NAMALWA (cell line): Measurements from ENCODE around the gene BTBD19.
"Not testable (repeated sequence)": the region's sequence is repeated elsewhere in the genome, so short reads cannot be mapped to it uniquely, and the experiment has no call there.

ENCODE experiments used
- DNase-seq: peaks from one replicate; pipeline ENCODE4 v3.0.0-alpha.2; 2015; ENCODE audit warnings: low spot score

Gene BTBD19

GRCh38 chr1:44808063-44808937 is at the start of gene BTBD19:
Gene BTBD19, plus strand, starts transcription at chr1:44808523. Its CDS starts 298 bp downstream, at chr1:44808821.
- no peak for DNase-seq

DNA sequence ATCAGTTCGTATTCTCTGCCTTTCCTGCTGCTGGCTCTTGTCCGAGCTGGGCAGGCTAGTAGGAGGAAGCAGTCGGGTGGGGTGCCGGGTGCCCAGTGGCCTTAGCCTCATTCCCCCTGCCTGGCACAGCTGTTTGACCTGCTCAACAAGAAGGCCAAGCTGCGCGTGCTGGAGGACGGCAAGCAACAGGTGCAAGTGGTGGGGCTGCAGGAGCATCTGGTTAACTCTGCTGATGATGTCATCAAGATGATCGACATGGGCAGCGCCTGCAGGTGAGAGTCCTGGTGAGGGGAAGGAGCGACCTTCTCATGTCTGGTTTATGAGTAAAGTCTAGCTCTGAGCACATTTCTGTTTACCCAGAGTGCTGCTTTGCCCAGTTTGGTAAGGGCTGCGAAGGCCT is 49.2 kb upstream of the BTBD19 start:
- DNase-seq = no peak

DNA sequence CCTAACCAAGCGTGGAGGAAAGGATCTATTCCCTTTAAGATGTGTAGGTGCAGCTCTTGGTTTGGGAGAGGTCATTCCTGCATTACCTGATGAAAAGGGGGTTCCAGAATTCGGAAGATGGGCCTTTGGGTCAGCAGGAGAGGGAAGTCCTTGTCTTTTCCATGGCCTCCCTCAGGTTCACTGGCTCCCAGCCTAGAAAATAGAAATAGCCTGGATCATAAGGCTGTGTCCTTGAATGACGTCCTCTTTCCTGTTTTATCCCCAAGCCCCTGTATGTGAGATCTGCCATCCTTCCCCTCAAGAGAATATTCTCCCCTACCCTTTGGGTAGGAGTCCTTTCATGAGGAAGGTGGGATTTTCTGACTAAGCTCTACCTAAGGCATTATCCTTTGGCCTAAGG is 47.4 kb upstream of the BTBD19 start:
- no peak for DNase-seq

DNA sequence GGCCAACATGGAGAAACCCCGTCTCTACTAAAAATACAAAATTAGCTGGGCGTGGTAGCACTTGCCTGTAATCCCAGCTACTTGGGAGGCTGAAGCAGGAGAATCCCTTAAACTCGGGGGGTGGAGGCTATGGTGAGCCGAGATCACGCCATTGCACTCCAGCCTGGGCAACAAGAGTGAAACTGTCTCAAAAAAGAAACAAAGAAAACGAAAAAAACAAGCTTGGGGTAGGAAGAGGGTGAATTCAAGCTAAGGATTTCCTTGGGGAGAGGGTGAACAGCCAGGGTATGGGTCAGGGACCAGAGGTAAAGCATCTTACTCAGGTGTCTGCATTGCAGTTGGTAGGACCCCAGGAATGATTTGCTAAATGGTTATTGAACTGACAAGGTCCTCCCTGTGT is 41.9 kb upstream of the BTBD19 start:
- DNase-seq = not testable (repeated sequence)

- peak; percentile 95 for DNase-seq
Observed at GRCh38 chr1:44775078-44775929, 33.0 kb upstream of the BTBD19 start, which contains the start of gene RPS8. Gene RPS8, plus strand, starts transcription at chr1:44775540. Its CDS starts 57 bp downstream, at chr1:44775597.

DNA sequence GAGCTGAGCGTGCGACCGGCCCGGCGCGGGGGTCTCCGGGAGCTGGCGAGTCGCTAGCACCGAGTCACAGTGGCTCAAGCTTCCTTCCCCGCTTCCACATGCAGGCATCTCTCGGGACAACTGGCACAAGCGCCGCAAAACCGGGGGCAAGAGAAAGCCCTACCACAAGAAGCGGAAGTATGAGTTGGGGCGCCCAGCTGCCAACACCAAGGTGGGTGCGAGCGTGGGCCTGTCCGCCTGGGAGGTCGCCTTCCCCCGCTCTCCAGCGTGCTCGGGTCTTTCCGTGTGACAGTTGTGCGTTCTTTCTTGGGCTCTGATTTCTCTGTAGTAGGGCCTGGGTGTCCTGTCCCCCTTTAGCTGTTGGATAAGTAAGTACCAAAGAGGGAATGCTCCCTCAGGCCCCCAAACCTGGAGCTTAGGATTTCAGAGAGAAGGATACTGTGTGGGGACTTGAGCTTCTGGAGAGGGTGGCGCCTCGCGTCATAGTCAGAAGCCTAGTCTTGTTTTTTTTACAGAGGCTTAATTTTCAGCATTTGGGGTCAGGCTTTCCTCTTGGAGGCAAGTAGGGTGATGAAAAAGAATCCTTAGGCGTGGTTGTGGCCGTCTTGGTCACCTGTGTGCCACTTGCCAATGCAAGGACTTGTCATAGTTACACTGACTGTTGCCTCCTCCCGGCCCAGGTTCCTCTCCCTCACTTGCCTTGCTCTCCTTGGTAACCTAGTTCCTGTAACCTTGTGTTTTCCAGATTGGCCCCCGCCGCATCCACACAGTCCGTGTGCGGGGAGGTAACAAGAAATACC is 32.2 kb upstream of the BTBD19 start:
- DNase-seq = peak; percentile 54

- DNase-seq = no peak
Observed at GRCh38 chr1:44776730-44777068, 31.6 kb upstream of the BTBD19 start.

DNA sequence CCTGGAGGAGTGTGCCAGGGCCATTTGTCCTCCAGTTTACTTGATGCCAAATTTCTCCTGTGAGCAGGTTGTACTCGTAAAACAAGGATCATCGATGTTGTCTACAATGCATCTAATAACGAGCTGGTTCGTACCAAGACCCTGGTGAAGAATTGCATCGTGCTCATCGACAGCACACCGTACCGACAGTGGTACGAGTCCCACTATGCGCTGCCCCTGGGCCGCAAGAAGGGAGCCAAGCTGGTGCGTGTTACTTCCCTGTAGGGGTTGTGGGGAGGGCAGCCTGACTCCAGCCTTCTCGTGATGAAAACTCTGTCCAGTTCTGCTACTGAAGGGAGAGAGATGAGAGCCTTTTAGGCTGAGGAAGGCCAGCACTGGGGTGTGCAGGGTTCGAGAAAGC is 30.8 kb upstream of the BTBD19 start:
- no peak for DNase-seq

DNA sequence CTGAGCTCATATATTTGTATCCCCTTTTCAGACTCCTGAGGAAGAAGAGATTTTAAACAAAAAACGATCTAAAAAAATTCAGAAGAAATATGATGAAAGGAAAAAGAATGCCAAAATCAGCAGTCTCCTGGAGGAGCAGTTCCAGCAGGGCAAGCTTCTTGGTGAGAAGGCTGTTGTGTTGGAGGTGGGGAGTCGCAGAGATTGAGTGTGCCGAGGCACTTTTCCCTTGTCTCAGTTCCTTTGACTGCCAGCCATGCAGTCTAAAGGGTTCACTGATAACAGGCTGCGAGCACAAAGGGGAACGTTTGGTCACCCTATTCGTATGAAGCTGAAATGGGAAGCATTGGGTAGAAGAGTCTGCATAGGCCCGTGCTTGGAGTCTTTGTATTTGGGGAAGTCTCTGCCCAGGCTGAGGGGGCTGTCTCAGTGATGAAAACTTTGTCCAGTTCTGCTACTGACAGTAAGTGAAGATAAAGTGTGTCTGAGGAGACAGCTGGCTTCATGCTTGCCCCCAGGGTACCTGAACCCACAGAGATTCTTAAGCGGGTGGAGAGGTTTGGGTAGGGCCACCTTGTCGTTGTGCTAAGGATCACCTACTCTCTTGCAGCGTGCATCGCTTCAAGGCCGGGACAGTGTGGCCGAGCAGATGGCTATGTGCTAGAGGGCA is 30.2 kb upstream of the BTBD19 start:
- no peak for DNase-seq

- DNase-seq = peak; percentile 13
Observed at GRCh38 chr1:44778705-44779576, 29.4 kb upstream of the BTBD19 start.

DNA sequence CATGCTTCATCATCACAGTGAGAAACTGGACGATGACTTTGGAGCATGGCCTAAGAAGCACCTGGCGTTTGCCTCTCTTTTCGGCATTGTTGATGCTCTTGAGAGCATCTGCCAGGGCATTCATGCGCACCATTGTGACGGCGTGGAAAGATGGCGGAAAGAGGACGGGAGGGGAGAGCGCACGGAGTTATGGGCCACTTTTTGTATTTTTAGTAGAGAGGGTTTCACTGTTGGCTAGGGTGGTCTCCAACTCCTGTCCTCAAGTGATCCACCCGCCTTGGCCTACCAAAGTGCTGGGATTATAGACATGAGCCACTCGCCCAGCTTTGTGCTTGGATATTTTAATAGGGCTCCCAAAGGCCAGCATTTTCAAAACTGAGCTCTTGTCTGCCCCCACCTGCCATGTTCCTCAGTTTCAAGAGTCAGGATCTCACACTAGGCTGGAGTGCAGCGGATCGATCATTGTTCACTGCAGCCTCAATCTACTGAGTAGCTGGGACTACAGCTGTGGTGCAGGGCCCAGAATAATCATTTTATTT is 27.7 kb upstream of the BTBD19 start:
- DNase-seq = peak; percentile 32

DNA sequence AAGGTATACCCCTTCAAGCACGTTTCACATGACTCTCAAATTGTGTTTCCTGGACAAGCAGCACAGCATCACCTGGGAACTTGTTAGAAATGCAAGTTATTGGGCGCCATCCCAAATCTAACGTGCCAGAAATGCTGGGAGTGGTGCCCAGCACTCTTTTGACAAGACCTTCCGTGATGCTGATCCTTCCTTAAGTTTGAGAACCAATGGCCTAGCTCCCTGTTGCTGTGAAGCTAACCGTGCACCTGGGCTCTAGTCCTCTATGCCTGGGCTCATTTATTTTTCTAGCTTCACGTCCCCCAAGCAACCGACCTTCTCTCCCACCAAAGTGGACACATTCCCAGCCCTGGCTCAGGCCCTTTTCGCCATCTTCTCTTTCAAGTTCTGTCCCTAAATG is 24.6 kb upstream of the BTBD19 start:
- DNase-seq = peak; percentile 50

GRCh38 chr1:44784094-44785028 is 24.0 kb upstream of the BTBD19 start:
- no peak for DNase-seq

DNA sequence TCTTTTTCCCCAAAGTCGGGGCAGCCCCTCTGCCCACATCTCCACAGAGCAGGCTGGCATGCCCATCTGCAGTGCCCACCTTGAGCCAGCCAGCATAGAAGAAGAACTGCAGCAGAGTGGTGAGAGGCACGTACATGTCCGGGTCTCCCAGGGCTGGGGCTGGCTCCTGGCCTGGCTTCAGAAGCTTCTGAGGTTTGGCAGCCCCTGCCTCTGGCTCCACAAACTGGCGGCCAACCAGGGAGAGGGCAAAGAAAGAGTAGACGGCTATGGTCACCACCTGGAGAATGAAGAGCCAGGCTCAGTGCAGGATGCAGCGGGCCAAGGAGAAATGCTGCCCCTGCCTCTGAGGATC is 23.3 kb upstream of the BTBD19 start:
- DNase-seq = no peak

DNA sequence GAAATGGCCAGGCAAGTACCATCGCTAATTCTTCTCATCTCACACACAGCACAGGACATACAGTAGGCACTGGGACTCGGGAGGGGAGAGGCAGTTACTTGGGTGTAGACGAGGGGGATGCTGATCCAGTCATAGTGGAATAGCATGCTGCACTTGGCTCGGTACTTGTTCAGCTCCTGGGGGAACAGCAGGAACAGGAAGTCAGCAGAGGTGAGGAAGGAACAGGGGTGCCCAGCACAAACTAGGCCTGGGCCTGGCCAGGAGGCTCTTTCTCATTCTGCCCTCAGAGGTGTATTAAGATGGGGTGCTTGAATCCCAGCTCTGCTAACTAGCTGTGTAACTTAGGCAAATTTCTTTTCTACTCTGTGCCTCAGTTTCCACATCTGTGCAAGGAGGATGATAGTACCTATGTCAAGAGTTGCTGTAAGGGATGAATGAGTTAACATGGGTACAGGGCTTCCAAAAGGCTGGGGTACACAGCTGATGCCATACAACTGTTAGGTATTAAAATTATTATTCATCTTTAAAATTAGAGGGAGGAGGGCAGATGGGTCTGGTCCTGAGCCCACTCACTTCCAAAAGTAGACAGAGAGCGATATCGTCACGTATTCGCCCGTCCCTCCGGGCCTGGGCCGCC is 22.7 kb upstream of the BTBD19 start:
- DNase-seq = no peak

DNA sequence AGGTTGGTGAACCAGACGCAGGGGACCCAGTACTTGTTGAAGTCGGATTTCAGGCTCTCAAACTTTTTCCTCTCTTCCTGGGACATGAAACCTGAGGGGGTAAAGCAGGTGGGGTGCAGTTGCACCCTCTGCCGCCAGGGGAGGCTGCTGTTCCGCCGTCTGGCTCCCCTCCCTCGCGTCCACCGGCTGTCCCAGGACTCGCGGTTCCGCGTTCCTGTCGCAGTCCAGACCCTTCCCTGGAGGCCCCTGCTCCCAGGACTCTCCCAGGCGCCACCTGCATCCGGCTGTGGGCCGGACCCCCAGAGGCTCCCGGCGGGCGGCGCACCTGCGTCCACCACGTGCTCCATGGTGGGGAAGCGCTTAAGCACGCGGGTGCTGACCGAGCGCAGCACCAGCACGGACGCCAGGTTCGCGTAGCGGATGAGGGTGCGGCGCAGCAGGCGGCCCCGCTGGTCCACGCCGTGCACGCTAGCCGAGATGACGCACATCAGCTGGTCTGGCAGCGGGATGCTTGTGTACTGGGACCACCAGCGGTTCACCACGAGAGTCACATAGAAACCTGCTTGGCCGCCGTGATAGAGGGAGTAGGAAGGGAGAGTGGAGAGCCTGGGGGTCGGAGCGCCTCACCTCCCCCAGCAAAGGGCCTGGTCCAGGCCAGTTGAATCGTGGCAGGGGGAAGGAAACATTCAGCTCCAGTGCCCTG is 22.0 kb upstream of the BTBD19 start:
- DNase-seq = peak; percentile 79

DNA sequence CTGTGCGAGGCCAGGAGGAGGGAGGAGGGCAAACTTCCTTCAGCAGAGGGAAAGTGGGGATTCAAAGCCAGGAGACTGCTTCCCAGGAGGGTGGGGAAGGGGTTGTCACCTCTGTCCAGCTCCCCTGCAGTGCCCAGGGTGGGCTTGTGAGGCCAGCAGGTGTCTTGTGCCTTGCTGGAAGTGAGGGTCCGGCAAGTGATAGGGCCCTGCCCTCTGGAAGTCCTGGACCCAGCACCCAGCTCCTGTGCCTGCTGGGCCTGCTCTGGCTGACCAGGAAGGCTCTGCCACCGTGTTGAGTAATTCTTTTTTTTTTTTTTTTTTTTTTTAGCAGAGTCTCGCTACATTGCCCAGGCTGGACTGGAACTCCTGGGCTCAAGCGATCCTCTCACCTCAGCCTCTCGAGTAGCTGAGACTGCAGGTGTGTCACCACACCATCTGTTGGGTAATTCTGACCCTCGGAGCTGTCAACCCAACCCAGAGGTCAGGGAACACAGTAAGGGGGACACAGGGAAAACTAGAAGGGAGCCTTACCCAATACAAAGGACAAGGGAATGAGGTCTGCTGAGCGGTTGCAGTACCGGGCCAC is 21.4 kb upstream of the BTBD19 start:
- DNase-seq = no peak

DNA sequence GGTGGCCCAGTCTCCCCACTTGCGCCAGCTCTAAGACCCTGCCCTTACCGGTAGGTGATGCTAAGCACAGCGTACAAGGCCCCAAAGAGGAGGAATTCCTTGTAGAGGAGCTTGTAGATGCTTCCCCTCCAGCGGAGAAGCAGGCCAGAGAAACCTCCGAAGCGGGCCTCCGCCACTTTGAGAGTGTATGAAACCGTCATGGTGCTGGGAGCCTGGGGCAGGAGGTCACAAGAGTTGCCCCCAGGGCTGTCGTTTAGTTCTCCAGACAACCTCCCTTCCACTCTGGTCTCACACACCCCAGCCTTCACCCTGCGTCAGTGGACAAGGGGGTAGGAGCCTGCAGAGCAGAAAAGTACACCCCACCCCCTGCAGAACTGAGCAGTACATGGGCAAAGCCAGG is 20.8 kb upstream of the BTBD19 start:
- DNase-seq = no peak
